Karpas-422 (cell line): ENCODE data around the gene PAXIP1. TPM values are rescaled to one million over a fixed set of nuclear protein-coding genes. Genes with fewer than 3 reads are reported as not detected.

Experiments
- DNase-seq: peaks from one replicate; pipeline ENCODE4 v3.0.0-alpha.2; 2015
- H2AFZ ChIP-seq: fragments of 200-600 bp; sonication (generic); 2 replicates; pipeline ENCODE4 v1.6.1; 2014; ENCODE audit warnings: antibody characterized with exemption, low read length, mixed read lengths
- H3K27ac ChIP-seq: fragments of 200-600 bp; sonication (generic); 2 replicates; pipeline ENCODE4 v1.5.1; 2014; ENCODE audit warnings: mild to moderate bottlenecking, low read length, moderate library complexity
- H3K27me3 ChIP-seq: fragments of 200-600 bp; sonication (generic); 2 replicates; pipeline ENCODE4 v1.6.1; 2014; ENCODE audit warnings: low read length, mixed read lengths
- H3K36me3 ChIP-seq: fragments of 200-600 bp; sonication (generic); 2 replicates; pipeline ENCODE4 v1.6.1; 2014; ENCODE audit warnings: low read length, mixed read lengths; ENCODE audit not compliant: insufficient read depth
- H3K4me1 ChIP-seq: fragments of 200-600 bp; sonication (generic); 2 replicates; pipeline ENCODE4 v1.6.1; 2014; ENCODE audit warnings: mild to moderate bottlenecking, low read length, mixed read lengths
- H3K4me2 ChIP-seq: fragments of 200-600 bp; sonication (generic); 2 replicates; pipeline ENCODE4 v1.6.1; 2014; ENCODE audit warnings: low read length, low read depth, mild to moderate bottlenecking; ENCODE audit not compliant: poor library complexity, severe bottlenecking
- H3K4me3 ChIP-seq: fragments of 200-600 bp; sonication (generic); 2 replicates; pipeline ENCODE4 v1.5.1; 2014; ENCODE audit warnings: mild to moderate bottlenecking, antibody characterized with exemption, low read length, mixed read lengths
- H3K79me2 ChIP-seq: fragments of 200-600 bp; sonication (generic); 2 replicates; pipeline ENCODE4 v1.6.1; 2014; ENCODE audit warnings: mild to moderate bottlenecking, low read length, mixed read lengths
- H3K9ac ChIP-seq: fragments of 200-600 bp; sonication (generic); 2 replicates; pipeline ENCODE4 v1.6.0; 2014; ENCODE audit warnings: low read length
- H3K9me2 ChIP-seq: fragments of 200-600 bp; sonication (generic), shearing (Covaris generic); replicated peaks from 2 replicates; pipeline ENCODE4 v1.6.0; 2014; ENCODE audit warnings: mild to moderate bottlenecking, low read length, moderate library complexity; ENCODE audit not compliant: insufficient read depth
- H3K9me3 ChIP-seq: fragments of 300-700, 200-600 bp; sonication (generic); 2 replicates; pipeline ENCODE4 v1.6.1; 2014; ENCODE audit warnings: low read length, mixed read lengths
- H4K20me1 ChIP-seq: fragments of 200-600 bp; sonication (generic); 2 replicates; pipeline ENCODE4 v1.6.1; 2014; ENCODE audit warnings: mild to moderate bottlenecking, antibody characterized with exemption, low read length, low read depth; ENCODE audit not compliant: insufficient read depth
- total RNA-seq: library from RNA; depleted of rRNA; stranded (reverse); fragments of >200 nt; shearing (Covaris generic); gene quantifications from 2 replicates; pipeline ENCODE4 v1.2.3, GENCODE V29; 2014; ENCODE audit warnings: low replicate concordance

Gene PAXIP1
- total RNA-seq, 1 experiment from 2014 or later: 23.2 TPM

- H3K27ac ChIP-seq: no peak overlapping the region
- H3K4me3 ChIP-seq: no peak overlapping the region
- no peak overlapping the region for H3K4me2 ChIP-seq
- no peaks in the 10 kb centered on the region for H3K9me2 ChIP-seq
- no peak overlapping the region for H3K9ac ChIP-seq
- H3K4me1 ChIP-seq: no peaks in the 10 kb centered on the region
- no peaks in the 10 kb centered on the region for H3K79me2 ChIP-seq
- H2AFZ ChIP-seq: no peak overlapping the region
- H3K36me3 ChIP-seq: no peaks in the 10 kb centered on the region
- no peaks in the 10 kb centered on the region for H3K27me3 ChIP-seq
- DNase-seq: no peak
- H4K20me1 ChIP-seq: no peaks in the 10 kb centered on the region
- no peaks in the 10 kb centered on the region for H3K9me3 ChIP-seq
Observed at GRCh38 chr7:155020996-155021395, 18.1 kb upstream of the PAXIP1 start.

GRCh38 chr7:155017834-155018233 lies 14.9 kb upstream of the PAXIP1 start:
- H3K9me3 ChIP-seq: no peaks in the 10 kb centered on the region

GRCh38 chr7:155011086-155011485 lies 8.2 kb upstream of the PAXIP1 start:
- H3K9me3 ChIP-seq: no peaks in the 10 kb centered on the region
- no peak overlapping the region for H3K27ac ChIP-seq
- no peak overlapping the region for H3K9ac ChIP-seq
- no peaks in the 10 kb centered on the region for H3K79me2 ChIP-seq
- H3K4me3 ChIP-seq: no peak overlapping the region
- no peak overlapping the region for H2AFZ ChIP-seq
- DNase-seq: no peak
- H3K27me3 ChIP-seq: no peaks in the 10 kb centered on the region
- H4K20me1 ChIP-seq: no peaks in the 10 kb centered on the region
- H3K36me3 ChIP-seq: no peaks in the 10 kb centered on the region
- H3K4me2 ChIP-seq: no peak overlapping the region
- no peaks in the 10 kb centered on the region for H3K4me1 ChIP-seq
- no peaks in the 10 kb centered on the region for H3K9me2 ChIP-seq

More at GRCh38 chr7:155017834-155018233, 14.9 kb upstream of the PAXIP1 start:
- Histone ChIP-seq H3K27me3 (no peaks in the 10 kb centered on the region), H3K9ac (no peak overlapping the region), H3K4me2 (no peak overlapping the region), H3K4me1 (no peaks in the 10 kb centered on the region), H2AFZ (no peak overlapping the region), H3K79me2 (no peaks in the 10 kb centered on the region), H3K4me3 (no peak overlapping the region), H3K27ac (no peak overlapping the region), H3K36me3 (no peaks in the 10 kb centered on the region), H3K9me2 (no peaks in the 10 kb centered on the region), H4K20me1 (no peaks in the 10 kb centered on the region)
- peak; percentile 12 for DNase-seq

GRCh38 chr7:155009570-155010157 lies 6.7 kb upstream of the PAXIP1 start:
- no peaks in the 10 kb centered on the region for H4K20me1 ChIP-seq
- H3K4me2 ChIP-seq: no peak overlapping the region
- no peak overlapping the region for H2AFZ ChIP-seq
- H3K4me1 ChIP-seq: peaks cover 4% of the 10 kb centered on the region
- no peaks in the 10 kb centered on the region for H3K27me3 ChIP-seq
- H3K4me3 ChIP-seq: no peak overlapping the region
- peaks cover 3% of the 10 kb centered on the region for H3K79me2 ChIP-seq
- no peaks in the 10 kb centered on the region for H3K9me3 ChIP-seq
- DNase-seq: peak; percentile 64
- no peaks in the 10 kb centered on the region for H3K9me2 ChIP-seq
- peaks cover 8% of the 10 kb centered on the region; the same call in 1 of the 2 replicates for H3K36me3 ChIP-seq
- no peak overlapping the region for H3K9ac ChIP-seq
- H3K27ac ChIP-seq: no peak overlapping the region

- peak; percentile 79 for DNase-seq
- Histone ChIP-seq H3K4me3 (no peak overlapping the region), H2AFZ (no peak overlapping the region)
Observed at GRCh38 chr7:155007947-155008346, 5.0 kb upstream of the PAXIP1 start.

GRCh38 chr7:155003376-155004214 lies 671 bp upstream of the PAXIP1 start:
- Histone ChIP-seq H3K27ac (peak overlapping the region; percentile 54; the same call in 1 of the 2 replicates), H3K9me2 (no peaks in the 10 kb centered on the region)

More at GRCh38 chr7:155007947-155008346, 5.0 kb upstream of the PAXIP1 start:
- peaks cover 16% of the 10 kb centered on the region for H3K79me2 ChIP-seq
- H3K9me2 ChIP-seq: no peaks in the 10 kb centered on the region
- H3K4me1 ChIP-seq: peaks cover 8% of the 10 kb centered on the region
- H3K9ac ChIP-seq: no peak overlapping the region
- H3K9me3 ChIP-seq: no peaks in the 10 kb centered on the region
- H3K27me3 ChIP-seq: no peaks in the 10 kb centered on the region
- H3K36me3 ChIP-seq: peaks cover 8% of the 10 kb centered on the region; the same call in 1 of the 2 replicates
- no peak overlapping the region for H3K27ac ChIP-seq
- H3K4me2 ChIP-seq: no peak overlapping the region
- no peaks in the 10 kb centered on the region for H4K20me1 ChIP-seq

GRCh38 chr7:155002411-155003091 lies 373 bp downstream of the PAXIP1 start:
- Histone ChIP-seq H3K27me3 (no peaks in the 10 kb centered on the region), H3K79me2 (peaks cover 64% of the 10 kb centered on the region), H3K9me3 (no peaks in the 10 kb centered on the region), H4K20me1 (no peaks in the 10 kb centered on the region), H3K4me2 (peak overlapping the region; percentile 81), H2AFZ (no peak overlapping the region), H3K4me1 (peaks cover 24% of the 10 kb centered on the region), H3K4me3 (peak overlapping the region; percentile 86), H3K9ac (peak overlapping the region; percentile 89), H3K9me2 (no peaks in the 10 kb centered on the region), H3K27ac (peak overlapping the region; percentile 24; the same call in 1 of the 2 replicates), H3K36me3 (peaks cover 16% of the 10 kb centered on the region; the same call in 1 of the 2 replicates)
- DNase-seq: peak; percentile 75

More at GRCh38 chr7:155003376-155004214, 671 bp upstream of the PAXIP1 start:
- Histone ChIP-seq H3K79me2 (peaks cover 57% of the 10 kb centered on the region), H3K27me3 (no peaks in the 10 kb centered on the region), H3K4me1 (peaks cover 24% of the 10 kb centered on the region), H3K4me3 (peak overlapping the region; percentile 90), H3K4me2 (peak overlapping the region; percentile 91), H4K20me1 (no peaks in the 10 kb centered on the region), H3K9me3 (no peaks in the 10 kb centered on the region), H3K9ac (peak overlapping the region; percentile 97), H2AFZ (peak overlapping the region; percentile 48; the same call in 1 of the 2 replicates), H3K36me3 (peaks cover 11% of the 10 kb centered on the region; the same call in 1 of the 2 replicates)
- DNase-seq: peak; percentile 92
